HG03575 (cell line): ENCODE data around the gene SLC45A3.
"Not testable (repeated sequence)": the region's sequence is repeated elsewhere in the genome, so short reads cannot be mapped to it uniquely, and the experiment has no call there.

Source experiments
- ATAC-seq: cut with Tn5 transposase; IDR thresholded peaks from one replicate; pipeline ENCODE4 v1.9.1; 2021; ENCODE audit not compliant: unreplicated experiment, insufficient number of reproducible peaks, low FRiP score; ENCODE audit errors: extremely low read depth

The SLC45A3 gene, protein sequence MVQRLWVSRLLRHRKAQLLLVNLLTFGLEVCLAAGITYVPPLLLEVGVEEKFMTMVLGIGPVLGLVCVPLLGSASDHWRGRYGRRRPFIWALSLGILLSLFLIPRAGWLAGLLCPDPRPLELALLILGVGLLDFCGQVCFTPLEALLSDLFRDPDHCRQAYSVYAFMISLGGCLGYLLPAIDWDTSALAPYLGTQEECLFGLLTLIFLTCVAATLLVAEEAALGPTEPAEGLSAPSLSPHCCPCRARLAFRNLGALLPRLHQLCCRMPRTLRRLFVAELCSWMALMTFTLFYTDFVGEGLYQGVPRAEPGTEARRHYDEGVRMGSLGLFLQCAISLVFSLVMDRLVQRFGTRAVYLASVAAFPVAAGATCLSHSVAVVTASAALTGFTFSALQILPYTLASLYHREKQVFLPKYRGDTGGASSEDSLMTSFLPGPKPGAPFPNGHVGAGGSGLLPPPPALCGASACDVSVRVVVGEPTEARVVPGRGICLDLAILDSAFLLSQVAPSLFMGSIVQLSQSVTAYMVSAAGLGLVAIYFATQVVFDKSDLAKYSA

GRCh38 chr1:205680073-205680851 lies at the start of gene SLC45A3:
SLC45A3 (minus strand) TSS chr1:205680509; CDS start chr1:205664656, 15,853 bp downstream.
- no peak for ATAC-seq

GRCh38 chr1:205726619-205727125 lies 46.4 kb upstream of the SLC45A3 start:
- no peak for ATAC-seq

- no peak for ATAC-seq
These were observed 45.2 kb upstream of the SLC45A3 start for GRCh38 chr1:205725514-205725913.

DNA sequence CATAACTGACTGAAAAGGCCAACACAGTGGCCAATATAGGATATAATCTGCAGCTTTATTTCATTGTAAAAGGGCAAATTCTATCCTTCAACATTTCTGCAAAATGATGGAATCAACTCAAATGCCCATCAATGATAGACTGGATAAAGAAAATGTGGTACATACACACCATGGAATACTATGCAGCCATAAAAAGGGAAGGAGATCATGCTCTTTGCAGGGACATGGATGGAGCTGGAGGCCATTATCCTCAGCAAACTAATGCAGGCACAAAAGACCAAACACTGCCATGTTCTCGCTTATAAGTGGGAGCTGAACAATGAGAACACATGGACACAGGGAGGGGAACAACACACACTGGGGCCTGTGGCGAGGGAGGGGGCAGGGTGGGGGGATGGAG lies 40.4 kb upstream of the SLC45A3 start:
- ATAC-seq, result not testable (repeated sequence)

- ATAC-seq, result no peak
These were observed 39.5 kb upstream of the SLC45A3 start for GRCh38 chr1:205719762-205720161.

DNA sequence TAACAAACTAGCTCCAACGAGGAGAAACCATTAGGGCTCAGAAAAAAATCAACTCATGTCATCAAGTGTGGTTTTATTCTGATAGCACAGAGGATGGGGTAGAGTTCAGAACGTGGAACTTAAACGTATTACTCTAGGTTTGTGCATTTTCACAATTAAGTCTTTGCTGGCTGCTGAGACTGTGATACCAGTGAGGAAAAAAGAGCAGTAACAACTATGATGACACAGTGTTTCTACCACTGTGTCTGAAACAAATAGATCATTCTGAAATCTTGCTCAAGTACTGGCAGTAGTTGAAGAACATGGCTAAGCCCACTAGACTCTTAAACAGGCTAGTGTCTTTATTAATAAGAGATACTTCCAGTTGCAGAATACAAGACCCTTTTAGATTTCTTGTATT lies 38.7 kb upstream of the SLC45A3 start:
- ATAC-seq, result no peak

DNA sequence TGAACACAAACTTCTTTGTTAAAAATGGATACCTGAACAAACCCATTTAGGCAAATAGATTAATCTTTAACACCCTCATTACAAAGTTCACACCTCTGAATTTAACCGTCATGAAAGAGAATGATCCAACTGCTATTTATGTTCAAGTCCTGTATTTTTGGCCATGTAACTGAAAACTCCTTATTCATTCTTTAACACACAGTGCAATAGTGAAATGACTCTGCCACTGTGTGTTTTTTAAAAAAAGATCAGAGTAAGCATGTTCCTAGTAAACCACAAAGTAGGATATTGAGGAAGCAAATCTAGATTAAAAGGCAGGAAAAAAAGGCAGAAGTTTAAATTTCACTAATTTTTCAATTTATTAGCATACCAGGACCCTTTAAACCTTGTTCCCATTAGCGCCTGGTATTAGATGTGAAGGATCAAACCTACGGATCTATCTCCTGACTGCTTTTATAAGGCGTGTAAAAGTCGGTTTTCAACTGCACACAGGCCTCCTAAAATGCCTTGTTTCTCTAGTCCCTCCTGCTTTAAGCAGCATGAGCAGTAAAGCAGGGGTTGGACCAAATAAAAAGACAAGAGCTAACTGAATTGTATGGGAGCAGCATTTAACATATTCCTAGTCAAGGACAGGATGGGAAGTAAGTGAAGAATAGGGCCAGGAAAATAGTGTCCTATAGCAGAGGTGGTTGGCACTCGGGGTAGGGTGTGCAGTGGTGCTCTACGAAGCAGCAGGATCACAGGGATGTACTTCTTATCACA lies 36.2 kb upstream of the SLC45A3 start:
- ATAC-seq, result no peak

GRCh38 chr1:205715628-205716027 lies 35.3 kb upstream of the SLC45A3 start:
- ATAC-seq, result no peak

DNA sequence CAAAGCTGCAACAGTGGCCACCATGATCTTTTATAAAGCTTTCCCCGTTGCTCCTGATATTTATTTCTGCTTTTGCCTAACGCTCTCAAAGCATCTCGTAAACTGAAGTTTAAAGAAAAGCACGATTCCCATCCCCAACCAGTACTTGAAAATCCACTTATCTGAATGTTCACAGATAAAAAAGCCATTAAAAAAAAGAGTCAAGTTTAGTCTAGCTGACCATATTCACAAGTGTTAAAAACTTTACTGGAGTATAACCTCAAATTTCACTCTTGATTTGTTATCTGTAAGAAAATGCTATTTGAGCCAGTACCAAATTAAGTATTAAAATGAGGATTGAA lies 34.6 kb upstream of the SLC45A3 start:
- ATAC-seq, result no peak

GRCh38 chr1:205714190-205714905 lies 34.0 kb upstream of the SLC45A3 start:
- no peak for ATAC-seq

- no peak for ATAC-seq
These were observed 31.1 kb upstream of the SLC45A3 start for GRCh38 chr1:205711105-205712048.

- ATAC-seq, result no peak
These were observed 30.1 kb upstream of the SLC45A3 start for GRCh38 chr1:205710201-205711062.

GRCh38 chr1:205709640-205710039 lies 29.3 kb upstream of the SLC45A3 start:
- ATAC-seq, result no peak

DNA sequence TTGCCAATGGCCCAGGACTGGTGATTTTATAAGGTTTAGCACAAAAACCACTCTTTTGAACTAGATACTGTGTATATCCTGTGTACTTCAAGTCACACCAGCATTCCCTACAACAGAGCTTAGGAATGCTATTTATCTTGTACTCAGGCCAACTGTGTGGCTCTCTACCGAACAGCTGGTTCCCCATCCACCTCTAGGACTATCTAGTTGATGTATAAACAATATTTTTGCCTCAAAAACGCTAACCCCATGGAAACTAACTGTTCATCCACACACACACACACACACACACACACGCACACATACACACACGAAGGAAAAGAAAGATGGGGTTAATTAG lies 28.7 kb upstream of the SLC45A3 start:
- ATAC-seq, result no peak

DNA sequence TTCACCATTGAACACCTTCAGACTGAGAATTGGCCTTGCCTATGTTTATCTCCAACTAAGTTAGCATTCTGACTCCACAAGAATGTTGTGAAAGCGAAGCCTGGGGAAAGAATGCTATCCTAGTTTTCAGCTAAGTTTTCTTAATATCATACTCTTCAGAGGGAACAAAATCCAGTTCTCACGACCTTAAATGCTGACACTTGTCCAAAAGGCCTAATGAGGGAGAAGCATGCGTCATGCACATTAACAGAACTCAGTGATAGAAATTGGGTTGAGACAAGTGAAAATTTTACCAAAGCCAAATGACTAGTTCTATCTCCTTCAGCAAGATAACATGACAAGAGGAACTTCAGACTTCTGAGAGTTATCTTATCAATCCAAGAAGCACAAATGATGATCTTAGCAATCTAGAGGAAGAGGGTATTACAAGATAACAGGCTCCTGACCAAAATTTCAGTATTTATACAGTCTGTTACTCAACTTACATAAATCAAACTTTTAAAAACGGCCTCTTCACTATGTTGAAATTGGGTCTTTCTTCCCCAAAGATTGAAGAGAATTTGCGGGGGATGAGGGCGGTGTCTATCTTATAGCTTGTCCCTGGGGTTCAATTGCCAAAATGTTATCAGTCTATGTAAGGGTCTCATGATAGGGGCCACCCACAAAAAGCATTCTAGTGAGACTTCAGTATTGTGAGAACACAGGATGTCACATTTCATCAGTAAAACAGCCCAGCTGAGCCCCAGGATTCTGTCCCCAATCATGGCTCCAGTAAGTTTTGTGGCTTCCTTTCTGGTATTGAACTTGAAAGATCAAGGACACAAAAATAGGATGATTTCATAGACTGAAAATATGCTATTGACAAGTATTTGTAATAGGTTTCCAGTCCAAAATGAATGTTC lies 26.5 kb upstream of the SLC45A3 start:
- no peak for ATAC-seq

GRCh38 chr1:205704903-205705302 lies 24.6 kb upstream of the SLC45A3 start:
- no peak for ATAC-seq
